ENCODE data around the gene SLK.

DNA sequence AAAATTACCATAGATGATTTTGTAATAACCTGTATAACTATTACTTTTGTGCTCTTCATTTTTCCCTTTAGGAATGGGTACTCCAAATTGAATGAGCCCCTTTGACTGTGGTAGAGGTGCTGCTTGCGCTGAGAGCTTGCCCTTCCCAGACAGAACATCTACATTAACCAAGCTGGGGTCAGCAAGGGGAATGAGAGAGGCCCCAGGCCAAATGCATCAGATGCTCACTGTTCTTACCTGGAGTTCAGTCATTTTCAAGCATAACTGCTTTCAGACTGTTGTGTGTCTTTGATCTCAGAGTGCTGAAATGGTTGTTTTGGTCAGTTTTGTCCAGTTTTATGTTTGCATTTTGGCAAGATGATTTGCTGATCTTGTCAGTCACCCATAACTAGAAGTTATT, 41.3 kb upstream of the SLK start:
- TF ChIP-seq EZH2 (IDR thresholded peaks at IDR 0.05; ENCODE audit: borderline replicate concordance), result no peak
- TF ChIP-seq, protein P1, sequence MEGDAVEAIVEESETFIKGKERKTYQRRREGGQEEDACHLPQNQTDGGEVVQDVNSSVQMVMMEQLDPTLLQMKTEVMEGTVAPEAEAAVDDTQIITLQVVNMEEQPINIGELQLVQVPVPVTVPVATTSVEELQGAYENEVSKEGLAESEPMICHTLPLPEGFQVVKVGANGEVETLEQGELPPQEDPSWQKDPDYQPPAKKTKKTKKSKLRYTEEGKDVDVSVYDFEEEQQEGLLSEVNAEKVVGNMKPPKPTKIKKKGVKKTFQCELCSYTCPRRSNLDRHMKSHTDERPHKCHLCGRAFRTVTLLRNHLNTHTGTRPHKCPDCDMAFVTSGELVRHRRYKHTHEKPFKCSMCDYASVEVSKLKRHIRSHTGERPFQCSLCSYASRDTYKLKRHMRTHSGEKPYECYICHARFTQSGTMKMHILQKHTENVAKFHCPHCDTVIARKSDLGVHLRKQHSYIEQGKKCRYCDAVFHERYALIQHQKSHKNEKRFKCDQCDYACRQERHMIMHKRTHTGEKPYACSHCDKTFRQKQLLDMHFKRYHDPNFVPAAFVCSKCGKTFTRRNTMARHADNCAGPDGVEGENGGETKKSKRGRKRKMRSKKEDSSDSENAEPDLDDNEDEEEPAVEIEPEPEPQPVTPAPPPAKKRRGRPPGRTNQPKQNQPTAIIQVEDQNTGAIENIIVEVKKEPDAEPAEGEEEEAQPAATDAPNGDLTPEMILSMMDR (IDR thresholded peaks at IDR 0.05; ENCODE audit: poor library complexity), result no peak
